Uterus (tissue), 2 donors: Measurements from ENCODE around the gene GGA3.

Experiments
- CTCF ChIP-seq, 4 experiments: fragments of 200-600 bp in 2 of 4; fragments of 450-650 bp in 2 of 4; sonication (generic) in 2 of 4; IDR thresholded peaks; one replicate each; pipeline ENCODE4 v1.5.1; 2016 to 2019; ENCODE audit warnings: antibody characterized with exemption in 4 of 4, mild to moderate bottlenecking in 2 of 4, moderate library complexity in 1 of 4
- POLR2A ChIP-seq, 2 donors: fragments of 450-650 bp; IDR thresholded peaks; one replicate each; pipeline ENCODE4 v1.6.1; 2016; ENCODE audit warnings: antibody characterized with exemption in 2 of 2, mild to moderate bottlenecking in 1 of 2, moderate library complexity in 1 of 2

- no peak for TF ChIP-seq CTCF (IDR thresholded peaks at IDR 0.05)
- TF ChIP-seq POLR2A (IDR thresholded peaks at IDR 0.05): no peak
These were observed 1.6 kb upstream of the GGA3 start for GRCh38 chr17:75263055-75263454.
